ENCODE data around the gene USP43. TPM values are rescaled to one million over a fixed set of nuclear protein-coding genes. Genes with fewer than 3 reads are reported as not detected.
"Not testable (repeated sequence)": the region's sequence is repeated elsewhere in the genome, so short reads cannot be mapped to it uniquely, and the experiment has no call there.

The USP43 gene
- total RNA-seq, 1 donor from 2014 or later, result 0.90 TPM

GRCh38 chr17:9632741-9633140 lies 12.6 kb upstream of the USP43 start:
- Mint-ChIP-seq H3K4me1 (ENCODE audit: unreplicated experiment) (no peaks in the 10 kb centered on the region), H3K36me3 (ENCODE audit: low read depth, unreplicated experiment) (no peaks in the 10 kb centered on the region), H3K4me3 (ENCODE audit: unreplicated experiment) (no peak overlapping the region), H3K9me3 (ENCODE audit: unreplicated experiment) (no peaks in the 10 kb centered on the region), H3K27ac (ENCODE audit: unreplicated experiment) (no peak overlapping the region), H3K27me3 (ENCODE audit: unreplicated experiment) (no peaks in the 10 kb centered on the region)
- no peak for TF ChIP-seq CTCF (IDR thresholded peaks at IDR 0.05; ENCODE audit: unreplicated experiment)
- DNase-seq (ENCODE audit: low spot score), result no peak

- no peak overlapping the region for H3K4me3 Mint-ChIP-seq (ENCODE audit: unreplicated experiment)
- no peaks in the 10 kb centered on the region for H3K9me3 Mint-ChIP-seq (ENCODE audit: unreplicated experiment)
- H3K27me3 Mint-ChIP-seq (ENCODE audit: unreplicated experiment), result no peaks in the 10 kb centered on the region
- H3K4me1 Mint-ChIP-seq (ENCODE audit: unreplicated experiment), result no peaks in the 10 kb centered on the region
- H3K36me3 Mint-ChIP-seq (ENCODE audit: low read depth, unreplicated experiment), result no peaks in the 10 kb centered on the region
- DNase-seq (ENCODE audit: low spot score), result no peak
- TF ChIP-seq CTCF (IDR thresholded peaks at IDR 0.05; ENCODE audit: unreplicated experiment), result no peak
- H3K27ac Mint-ChIP-seq (ENCODE audit: unreplicated experiment), result no peak overlapping the region
Observed at GRCh38 chr17:9635340-9635739, 10.0 kb upstream of the USP43 start.

- Mint-ChIP-seq H3K9me3 (ENCODE audit: unreplicated experiment) (no peaks in the 10 kb centered on the region), H3K27me3 (ENCODE audit: unreplicated experiment) (no peaks in the 10 kb centered on the region), H3K4me1 (ENCODE audit: unreplicated experiment) (no peaks in the 10 kb centered on the region), H3K27ac (ENCODE audit: unreplicated experiment) (no peak overlapping the region), H3K4me3 (ENCODE audit: unreplicated experiment) (no peak overlapping the region), H3K36me3 (ENCODE audit: low read depth, unreplicated experiment) (no peaks in the 10 kb centered on the region)
- no peak for TF ChIP-seq CTCF (IDR thresholded peaks at IDR 0.05; ENCODE audit: unreplicated experiment)
- DNase-seq (ENCODE audit: low spot score), result no peak
Observed at GRCh38 chr17:9636501-9636900, 8.8 kb upstream of the USP43 start.

- not testable (repeated sequence) for H3K9me3 Mint-ChIP-seq (ENCODE audit: unreplicated experiment); H3K27ac Mint-ChIP-seq (ENCODE audit: unreplicated experiment); H3K4me1 Mint-ChIP-seq (ENCODE audit: unreplicated experiment); H3K27me3 Mint-ChIP-seq (ENCODE audit: unreplicated experiment); H3K36me3 Mint-ChIP-seq (ENCODE audit: low read depth, unreplicated experiment); DNase-seq (ENCODE audit: low spot score); H3K4me3 Mint-ChIP-seq (ENCODE audit: unreplicated experiment)
Observed at GRCh38 chr17:9640388-9640787, 4.9 kb upstream of the USP43 start.

- Mint-ChIP-seq H3K27me3 (ENCODE audit: unreplicated experiment) (peaks cover 8% of the 10 kb centered on the region), H3K9me3 (ENCODE audit: unreplicated experiment) (no peaks in the 10 kb centered on the region), H3K4me1 (ENCODE audit: unreplicated experiment) (peaks cover 9% of the 10 kb centered on the region), H3K27ac (ENCODE audit: unreplicated experiment) (no peak overlapping the region), H3K36me3 (ENCODE audit: low read depth, unreplicated experiment) (no peaks in the 10 kb centered on the region), H3K4me3 (ENCODE audit: unreplicated experiment) (no peak overlapping the region)
- DNase-seq (ENCODE audit: low spot score), result no peak
- TF ChIP-seq CTCF (IDR thresholded peaks at IDR 0.05; ENCODE audit: unreplicated experiment), result no peak
Observed at GRCh38 chr17:9643611-9644010, 1.7 kb upstream of the USP43 start.
